ENCODE results near the gene DST. TPM values are rescaled to one million over a fixed set of nuclear protein-coding genes. Genes with fewer than 3 reads are reported as not detected.
"Not testable (repeated sequence)": the region's sequence is repeated elsewhere in the genome, so short reads cannot be mapped to it uniquely, and the experiment has no call there.

The DST gene
- polyA plus RNA-seq, 3 donors: 1.1 to 7.4 (median 3.2) TPM

DNA sequence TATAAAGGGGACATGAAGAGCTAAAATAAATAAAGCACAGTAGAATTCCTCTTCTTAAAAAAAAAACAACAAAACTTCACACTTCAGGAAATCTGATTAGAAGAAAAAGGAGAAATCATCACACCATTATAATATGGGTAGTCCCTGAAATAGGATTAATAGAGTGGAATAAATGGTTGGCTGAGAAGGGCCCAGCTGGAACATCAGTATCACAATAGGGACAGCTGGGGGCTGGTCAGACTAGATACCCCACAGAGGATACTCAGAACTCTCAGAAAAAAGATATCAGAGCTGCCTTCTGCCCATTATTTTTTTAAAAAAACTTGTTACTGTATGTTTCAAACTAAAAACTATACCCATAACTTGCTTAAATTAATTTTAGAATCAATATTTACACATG is 75.2 kb downstream of the DST start:
- Histone ChIP-seq H3K36me3 (replicated peaks in 1 of 2; ENCODE audit: control insufficient read depth in 1 of 2, insufficient read depth in 2 of 2, low read length in 2 of 2) (no peaks in the 10 kb centered on the region), H4K20me1 (ENCODE audit: insufficient read depth, low read length) (no peaks in the 10 kb centered on the region), H3K4me2 (replicated peaks; ENCODE audit: extremely low read depth, low read length, poor library complexity, severe bottlenecking) (no peak overlapping the region), H3K4me1 (ENCODE audit: control insufficient read depth in 1 of 2, insufficient read depth in 2 of 2, low read length in 2 of 2) (no peaks in the 10 kb centered on the region), H3K27ac (ENCODE audit: low read depth in 1 of 2, low read length in 2 of 2) (no peak overlapping the region), H3K9ac (ENCODE audit: insufficient read depth, low read length, poor library complexity, severe bottlenecking) (no peak overlapping the region), H3K9me3 (replicated peaks in 1 of 2; ENCODE audit: control insufficient read depth in 1 of 2, insufficient read depth in 1 of 2, low read length in 2 of 2) (no peaks in the 10 kb centered on the region), H3K79me2 (ENCODE audit: insufficient read depth, low read length) (no peaks in the 10 kb centered on the region), H3K4me3 (replicated peaks in 1 of 3; ENCODE audit: low read depth in 2 of 3, low read length in 3 of 3) (no peak overlapping the region), H3K27me3 (ENCODE audit: control insufficient read depth in 2 of 2, insufficient read depth in 2 of 2, low read length in 2 of 2) (no peaks in the 10 kb centered on the region), H2AFZ (ENCODE audit: insufficient read depth, low read depth, low read length, poor library complexity, severe bottlenecking) (no peak overlapping the region)
- no peak for DNase-seq
- H3K4me1 Mint-ChIP-seq: no peaks in the 10 kb centered on the region
- TF ChIP-seq, protein P1, sequence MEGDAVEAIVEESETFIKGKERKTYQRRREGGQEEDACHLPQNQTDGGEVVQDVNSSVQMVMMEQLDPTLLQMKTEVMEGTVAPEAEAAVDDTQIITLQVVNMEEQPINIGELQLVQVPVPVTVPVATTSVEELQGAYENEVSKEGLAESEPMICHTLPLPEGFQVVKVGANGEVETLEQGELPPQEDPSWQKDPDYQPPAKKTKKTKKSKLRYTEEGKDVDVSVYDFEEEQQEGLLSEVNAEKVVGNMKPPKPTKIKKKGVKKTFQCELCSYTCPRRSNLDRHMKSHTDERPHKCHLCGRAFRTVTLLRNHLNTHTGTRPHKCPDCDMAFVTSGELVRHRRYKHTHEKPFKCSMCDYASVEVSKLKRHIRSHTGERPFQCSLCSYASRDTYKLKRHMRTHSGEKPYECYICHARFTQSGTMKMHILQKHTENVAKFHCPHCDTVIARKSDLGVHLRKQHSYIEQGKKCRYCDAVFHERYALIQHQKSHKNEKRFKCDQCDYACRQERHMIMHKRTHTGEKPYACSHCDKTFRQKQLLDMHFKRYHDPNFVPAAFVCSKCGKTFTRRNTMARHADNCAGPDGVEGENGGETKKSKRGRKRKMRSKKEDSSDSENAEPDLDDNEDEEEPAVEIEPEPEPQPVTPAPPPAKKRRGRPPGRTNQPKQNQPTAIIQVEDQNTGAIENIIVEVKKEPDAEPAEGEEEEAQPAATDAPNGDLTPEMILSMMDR (IDR thresholded peaks at IDR 0.05): no peak
- H3K36me3 Mint-ChIP-seq: peaks cover 8 to 12% of the 10 kb centered on the region in 2 donors
- H3K27me3 Mint-ChIP-seq (ENCODE audit: low read depth in 3 of 3): no peaks in the 10 kb centered on the region
- H3K4me3 Mint-ChIP-seq: no peak overlapping the region
- intact Hi-C loops (cut with micrococcal nuclease): no loop called here
- peaks cover 0 to 15% (median 9%) of the 10 kb centered on the region in 7 donors for H3K9me3 Mint-ChIP-seq
- H3K27ac Mint-ChIP-seq: no peak overlapping the region

DNA sequence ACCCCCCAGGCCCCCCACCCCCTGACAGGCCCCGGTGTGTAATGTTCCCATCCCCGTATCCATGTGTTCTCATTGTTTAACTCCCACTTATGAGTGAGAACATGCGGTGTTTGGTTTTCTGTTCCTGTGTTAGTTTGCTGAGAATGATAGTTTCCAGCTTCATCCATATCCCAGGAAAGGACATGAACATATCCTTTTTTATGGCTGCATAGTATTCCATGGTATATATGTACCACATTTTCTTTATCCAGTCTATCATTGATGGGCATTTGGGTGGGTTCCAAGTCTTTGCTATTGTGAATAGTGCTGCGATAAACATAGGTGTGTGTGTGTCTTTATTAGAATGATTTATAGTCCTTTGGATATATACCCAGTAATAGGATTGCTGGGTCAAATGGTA is 80.0 kb downstream of the DST start:
- H3K79me2 ChIP-seq (ENCODE audit: insufficient read depth, low read length); H3K27ac Mint-ChIP-seq; H3K27me3 Mint-ChIP-seq (ENCODE audit: low read depth in 3 of 3); H3K4me2 ChIP-seq (replicated peaks; ENCODE audit: extremely low read depth, low read length, poor library complexity, severe bottlenecking); H4K20me1 ChIP-seq (ENCODE audit: insufficient read depth, low read length); H3K4me1 ChIP-seq (ENCODE audit: control insufficient read depth in 1 of 2, insufficient read depth in 2 of 2, low read length in 2 of 2); H3K27ac ChIP-seq (ENCODE audit: low read depth in 1 of 2, low read length in 2 of 2); H3K36me3 ChIP-seq (replicated peaks in 1 of 2; ENCODE audit: control insufficient read depth in 1 of 2, insufficient read depth in 2 of 2, low read length in 2 of 2); H3K9me3 ChIP-seq (replicated peaks in 1 of 2; ENCODE audit: control insufficient read depth in 1 of 2, insufficient read depth in 1 of 2, low read length in 2 of 2); H3K9ac ChIP-seq (ENCODE audit: insufficient read depth, low read length, poor library complexity, severe bottlenecking); H3K4me3 Mint-ChIP-seq; H2AFZ ChIP-seq (ENCODE audit: insufficient read depth, low read depth, low read length, poor library complexity, severe bottlenecking); H3K27me3 ChIP-seq (ENCODE audit: control insufficient read depth in 2 of 2, insufficient read depth in 2 of 2, low read length in 2 of 2); DNase-seq; intact Hi-C loops (cut with micrococcal nuclease); H3K4me3 ChIP-seq (replicated peaks in 1 of 3; ENCODE audit: low read depth in 2 of 3, low read length in 3 of 3); H3K4me1 Mint-ChIP-seq: not testable (repeated sequence)
- WGBS (ENCODE audit: insufficient coverage): no CpG with 5 or more reads among the region's 4 CpGs
- H3K9me3 Mint-ChIP-seq: peaks cover 0 to 15% (median 9%) of the 10 kb centered on the region in 7 donors
- H3K36me3 Mint-ChIP-seq: peaks cover 12 to 18% of the 10 kb centered on the region in 2 donors

Data from CD14-positive monocyte (primary cell).